NCI-H460 (cell line): ENCODE results near the gene TLR10. TPM values are rescaled to one million over a fixed set of nuclear protein-coding genes. Genes with fewer than 3 reads are reported as not detected.
A peak's percentile ranks its signal among the peaks of the same experiment; 100 is the strongest.
"Not testable (repeated sequence)": the region's sequence is repeated elsewhere in the genome, so short reads cannot be mapped to it uniquely, and the experiment has no call there.

ENCODE experiments used
- DNase-seq: peaks from one replicate; pipeline ENCODE4 v3.0.0-alpha.2; 2016; ENCODE audit warnings: low read depth; ENCODE audit errors: extremely low read depth
- total RNA-seq: library from RNA; depleted of rRNA; stranded (reverse); fragments of >200 nt; shearing (Covaris generic); gene quantifications from 2 replicates; pipeline ENCODE4 v1.2.3, GENCODE V29; 2014

TLR10 gene
- total RNA-seq, 1 experiment from 2014 or later, result not detected

GRCh38 chr4:38769857-38770256 is 12.9 kb downstream of the TLR10 start:
- no peak for DNase-seq

DNA sequence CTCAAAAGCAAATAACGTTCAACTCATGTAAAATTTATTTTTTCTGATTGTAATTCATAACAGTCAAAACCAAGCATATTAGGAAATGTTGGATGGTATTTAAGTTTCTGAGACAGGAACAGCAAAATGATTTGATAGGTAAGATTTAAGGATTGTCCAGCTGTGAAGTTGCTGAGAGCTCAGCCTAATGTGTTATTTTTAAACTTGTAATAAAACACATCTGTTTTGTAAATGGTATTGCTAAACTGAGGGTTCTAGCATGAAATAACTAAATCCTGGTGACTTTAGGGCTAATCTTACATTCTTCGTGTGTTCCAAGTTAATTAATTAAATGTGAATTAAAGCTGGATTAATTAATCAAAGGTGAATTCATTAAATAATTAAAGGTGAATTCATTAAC is 13.3 kb downstream of the TLR10 start:
- no peak for DNase-seq

DNA sequence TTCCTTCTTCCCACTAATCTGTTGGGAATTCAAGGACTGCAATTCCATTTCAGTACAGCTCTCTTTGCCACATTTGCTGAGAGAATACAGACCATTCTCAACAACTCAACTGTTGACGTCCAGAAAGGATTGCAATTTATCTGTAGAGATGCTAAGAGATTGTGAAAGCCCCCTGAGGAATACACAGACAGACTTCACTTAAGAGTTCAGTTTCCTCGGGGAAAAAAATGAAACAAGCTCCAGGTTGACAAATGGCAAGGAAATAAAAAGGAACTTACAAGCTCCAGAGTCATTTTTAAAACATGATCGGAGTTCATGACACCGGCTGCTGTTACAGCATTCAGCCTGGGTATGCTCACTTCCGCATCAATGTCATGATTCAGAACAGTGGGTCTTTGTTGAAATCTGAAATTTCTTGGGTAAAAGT is 13.8 kb downstream of the TLR10 start:
- no peak for DNase-seq

DNA sequence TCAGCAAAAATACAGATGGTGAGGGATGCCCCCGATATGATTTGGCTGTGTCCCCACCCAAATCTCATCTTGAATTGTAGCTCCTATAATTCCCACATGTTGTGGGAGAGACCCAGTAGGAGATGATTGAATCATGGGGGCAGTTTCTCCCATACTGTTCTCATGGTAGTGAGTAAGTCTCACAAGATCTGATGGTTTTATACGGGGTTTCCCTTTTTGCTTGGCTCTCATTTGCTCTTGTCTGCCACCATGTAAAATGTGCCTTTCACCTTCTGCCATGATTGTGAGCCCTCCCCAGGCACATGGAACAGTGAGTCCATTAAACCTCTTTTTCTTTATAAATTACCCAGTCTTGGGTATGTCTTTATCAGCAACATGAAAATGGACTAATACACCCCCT is 15.8 kb downstream of the TLR10 start:
- not testable (repeated sequence) for DNase-seq

DNA sequence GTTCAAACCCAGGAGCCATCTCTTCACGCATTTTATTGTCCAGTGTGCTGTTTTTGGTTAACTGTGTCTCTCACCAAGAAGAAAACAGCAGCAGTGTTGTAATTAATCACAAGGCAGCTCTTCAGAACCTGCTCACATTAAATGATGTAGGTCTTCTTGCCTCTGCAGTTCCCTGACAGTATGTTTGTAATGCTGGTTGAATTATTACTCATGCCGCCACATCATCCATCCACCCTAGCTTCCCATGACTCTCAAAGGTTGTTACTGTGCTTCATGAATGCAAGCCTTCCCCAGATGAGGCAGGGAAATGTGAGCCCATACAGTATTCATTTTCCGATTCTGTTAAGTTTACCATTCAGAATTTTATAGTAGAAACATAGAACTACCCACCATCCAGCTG is 17.4 kb downstream of the TLR10 start:
- no peak for DNase-seq

GRCh38 chr4:38764277-38764676 is 18.5 kb downstream of the TLR10 start:
- DNase-seq, result no peak

DNA sequence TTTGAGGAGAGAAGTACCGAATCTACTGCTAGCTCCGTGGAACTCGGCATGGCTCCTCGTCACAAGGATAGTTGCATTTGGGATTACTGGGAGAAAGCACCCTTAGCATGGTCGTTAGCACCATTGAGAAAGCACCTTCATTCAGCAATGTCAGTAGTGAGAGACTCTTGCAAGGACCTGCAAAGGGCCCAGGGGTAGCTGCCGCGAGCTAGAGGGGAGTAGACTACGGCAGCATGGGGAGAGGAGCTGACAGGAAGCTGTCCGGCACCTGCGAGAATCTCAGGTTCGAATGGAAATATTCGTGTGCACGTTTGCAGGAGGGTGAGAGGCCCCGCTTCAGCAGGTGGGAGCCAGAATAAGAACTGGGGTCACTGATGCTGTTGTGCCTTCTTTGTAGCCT is 20.2 kb downstream of the TLR10 start:
- no peak for DNase-seq

DNA sequence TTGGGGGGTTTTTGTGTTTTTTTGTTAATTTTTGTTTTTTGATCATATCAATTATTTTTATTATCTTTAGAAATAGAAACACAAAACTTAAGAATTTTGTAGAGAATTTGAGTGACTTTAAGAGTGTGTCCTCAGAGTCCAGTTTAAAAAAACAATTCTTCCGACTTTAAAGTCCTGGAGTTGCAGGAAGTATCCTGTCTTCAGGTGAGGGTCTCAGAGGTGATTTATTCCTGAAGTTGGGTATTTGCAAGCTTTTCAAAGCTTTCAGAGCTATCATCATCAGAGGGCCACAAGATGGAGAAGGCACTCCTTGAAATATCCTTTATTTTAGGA is 23.0 kb downstream of the TLR10 start:
- DNase-seq, result no peak

DNA sequence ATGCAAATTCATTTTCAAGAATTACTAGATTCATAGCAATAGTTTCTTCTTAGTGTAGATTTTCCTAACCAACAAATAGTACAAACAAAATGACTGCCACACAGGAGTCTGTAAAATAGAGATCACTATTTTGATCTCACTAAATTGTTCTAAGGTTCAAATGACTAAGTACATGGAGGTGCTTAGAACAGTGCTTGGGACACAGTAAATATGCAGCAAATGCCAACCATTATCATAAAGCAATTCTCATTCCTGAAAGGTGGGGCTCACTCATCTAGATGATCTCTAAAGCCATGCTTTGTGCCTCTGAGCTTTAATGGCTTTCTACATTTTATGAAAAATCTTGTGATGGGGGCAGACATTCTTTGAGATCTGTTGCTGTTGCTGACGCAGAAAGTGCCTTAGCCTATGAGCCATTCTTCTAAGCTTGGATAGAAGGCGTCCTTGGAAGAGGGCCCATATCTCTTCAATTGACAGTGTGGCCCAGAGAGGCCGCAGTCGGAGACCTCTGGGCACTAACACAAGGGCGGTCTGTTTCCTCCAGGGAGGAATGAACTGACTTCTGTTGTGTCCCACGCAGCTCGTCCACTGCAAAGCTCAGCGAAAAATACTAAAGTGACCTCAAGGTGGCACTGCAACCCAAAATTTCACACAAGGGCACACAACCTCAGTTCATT is 23.5 kb downstream of the TLR10 start:
- peak; percentile 41 for DNase-seq

- DNase-seq, result no peak
These were observed 24.7 kb downstream of the TLR10 start for GRCh38 chr4:38757945-38758600.

DNA sequence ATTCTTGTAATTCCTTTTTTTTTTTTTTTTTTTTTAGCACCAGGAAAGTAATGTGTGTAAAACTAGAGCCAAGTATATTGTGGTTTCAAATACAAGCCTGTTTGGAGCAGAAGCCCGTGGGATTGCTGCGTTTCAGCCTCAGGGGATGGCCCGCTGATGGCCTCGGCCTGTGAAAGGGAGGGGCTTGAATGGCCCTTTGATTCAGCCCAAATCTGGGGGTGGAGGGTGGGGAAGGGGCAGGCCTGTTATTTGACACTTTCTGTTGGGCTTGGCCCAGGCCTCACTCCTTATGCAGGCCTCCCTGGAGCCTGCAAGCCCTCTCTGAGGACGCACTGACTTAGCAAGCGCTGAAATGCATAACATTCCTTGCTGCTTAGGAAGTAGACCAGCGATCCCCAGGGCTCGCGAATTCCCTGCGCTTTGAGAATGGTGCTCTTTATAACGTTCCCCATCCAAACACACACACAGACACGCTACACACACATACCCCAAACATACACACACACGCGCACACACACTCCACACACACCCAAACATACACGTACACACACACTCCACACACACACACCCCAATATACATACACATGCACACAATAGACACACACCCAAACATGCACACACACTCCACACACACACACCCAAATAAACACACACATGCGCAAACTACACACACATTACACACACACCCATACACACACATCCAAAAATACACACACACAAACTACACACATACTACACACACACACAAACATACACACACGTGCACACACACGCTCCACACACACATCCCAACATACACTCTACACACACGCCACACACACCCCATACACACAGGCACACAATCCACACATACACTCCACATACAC is 29.6 kb downstream of the TLR10 start:
- DNase-seq, result no peak

DNA sequence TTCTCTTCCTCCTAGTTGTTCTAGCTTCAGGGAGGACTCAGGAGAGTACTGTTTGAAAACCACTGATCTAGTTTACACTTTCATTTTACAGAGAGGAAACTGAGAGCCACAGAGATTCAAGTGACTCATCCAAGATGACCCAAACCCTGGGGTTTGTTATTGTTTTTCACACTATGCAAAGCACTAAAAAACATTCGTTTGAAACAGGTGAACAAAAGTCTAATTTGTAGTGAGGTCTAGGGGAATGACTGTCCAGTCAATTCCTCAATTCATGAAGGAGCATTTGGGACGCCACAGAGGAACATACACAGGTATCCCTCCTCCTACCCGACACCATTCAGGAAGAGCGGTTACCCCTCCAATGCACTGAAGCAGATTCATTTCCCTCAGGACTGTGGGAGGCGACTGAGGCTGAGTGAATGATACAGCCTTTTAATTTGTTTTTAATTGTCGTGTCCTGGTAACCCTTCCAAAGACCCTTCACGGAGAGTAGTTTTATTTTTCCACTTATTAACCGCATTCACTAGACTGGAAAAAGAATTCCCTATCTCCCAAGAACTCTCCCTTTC is 30.3 kb downstream of the TLR10 start:
- no peak for DNase-seq

- DNase-seq, result no peak
These were observed 31.3 kb downstream of the TLR10 start for GRCh38 chr4:38751341-38752010.

DNA sequence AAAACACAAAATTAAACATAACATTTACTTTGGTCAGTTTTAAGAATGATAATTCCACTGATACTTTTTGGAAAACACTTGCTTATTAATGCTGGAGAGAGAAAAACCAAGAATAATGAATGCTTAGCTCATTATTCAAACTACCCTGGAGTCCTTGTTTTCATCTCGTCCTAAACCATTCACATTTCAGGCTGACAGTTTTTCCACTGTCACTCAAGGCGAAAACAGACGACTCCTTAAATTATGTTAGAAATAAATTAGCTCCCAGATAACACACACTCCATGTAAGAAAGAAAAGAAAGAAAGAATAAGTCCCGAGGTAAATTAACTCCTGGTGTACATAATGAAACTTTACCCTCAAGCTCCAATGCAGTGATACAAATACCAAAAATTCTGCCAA is 33.5 kb downstream of the TLR10 start:
- DNase-seq, result no peak

DNA sequence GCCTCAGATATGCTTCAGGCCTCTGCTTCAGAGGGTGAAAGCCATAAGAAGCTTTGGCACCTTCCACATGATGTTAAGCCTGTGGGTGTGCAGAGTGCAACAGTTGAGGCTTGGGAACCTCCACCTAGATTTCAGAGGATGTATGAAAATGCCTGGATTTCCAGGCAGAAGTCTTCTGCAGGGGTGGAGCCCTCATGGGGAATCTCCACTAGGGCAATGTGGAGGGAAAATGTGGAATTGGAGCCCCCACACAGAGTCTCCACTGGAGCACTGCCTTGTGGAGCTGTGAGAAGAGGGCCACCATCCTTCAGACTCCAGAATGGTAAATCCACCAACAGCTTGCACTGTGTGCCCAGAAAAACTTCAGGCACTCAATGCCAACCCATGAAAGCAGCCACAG is 35.2 kb downstream of the TLR10 start:
- no peak for DNase-seq

DNA sequence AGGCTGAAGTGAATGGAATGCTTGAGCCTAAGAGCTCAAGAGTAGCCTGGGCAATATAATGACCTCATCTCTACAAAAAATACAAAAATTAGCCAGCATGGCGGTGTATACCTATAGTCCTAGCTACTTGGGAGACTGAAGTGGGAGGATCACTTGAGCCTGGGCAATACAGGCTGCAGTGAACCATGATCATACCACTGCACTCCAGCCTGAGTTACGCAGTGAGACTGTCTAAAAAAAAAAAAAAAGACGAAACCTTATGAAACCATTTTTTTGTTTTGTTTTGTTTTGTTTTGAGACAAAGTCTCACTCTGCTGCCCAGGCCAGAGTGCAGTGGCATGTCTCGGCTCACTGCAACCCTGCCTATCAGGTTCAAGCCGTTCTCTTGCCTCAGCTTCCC is 36.9 kb downstream of the TLR10 start:
- no peak for DNase-seq

GRCh38 chr4:38743866-38744265 is 38.9 kb downstream of the TLR10 start:
- DNase-seq, result no peak

DNA sequence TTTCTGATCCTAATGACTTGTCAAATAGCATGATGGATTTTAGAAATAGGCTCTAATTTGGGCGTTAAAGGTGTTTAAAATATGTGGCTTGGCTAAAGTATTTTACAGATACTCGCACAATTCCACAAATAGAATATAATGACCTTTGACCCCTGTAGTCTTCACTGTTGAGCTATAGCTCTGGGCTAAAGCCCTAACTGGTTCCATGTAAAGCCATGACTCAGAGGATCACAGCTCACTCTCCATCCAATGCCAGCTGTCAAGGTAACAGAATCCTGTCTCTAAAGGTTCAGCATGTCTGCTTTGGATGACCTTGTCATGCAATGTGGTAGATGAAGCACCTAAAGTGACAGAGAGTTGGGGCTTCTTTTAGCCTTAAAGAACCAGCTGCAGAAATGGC is 42.5 kb downstream of the TLR10 start:
- DNase-seq, result no peak

DNA sequence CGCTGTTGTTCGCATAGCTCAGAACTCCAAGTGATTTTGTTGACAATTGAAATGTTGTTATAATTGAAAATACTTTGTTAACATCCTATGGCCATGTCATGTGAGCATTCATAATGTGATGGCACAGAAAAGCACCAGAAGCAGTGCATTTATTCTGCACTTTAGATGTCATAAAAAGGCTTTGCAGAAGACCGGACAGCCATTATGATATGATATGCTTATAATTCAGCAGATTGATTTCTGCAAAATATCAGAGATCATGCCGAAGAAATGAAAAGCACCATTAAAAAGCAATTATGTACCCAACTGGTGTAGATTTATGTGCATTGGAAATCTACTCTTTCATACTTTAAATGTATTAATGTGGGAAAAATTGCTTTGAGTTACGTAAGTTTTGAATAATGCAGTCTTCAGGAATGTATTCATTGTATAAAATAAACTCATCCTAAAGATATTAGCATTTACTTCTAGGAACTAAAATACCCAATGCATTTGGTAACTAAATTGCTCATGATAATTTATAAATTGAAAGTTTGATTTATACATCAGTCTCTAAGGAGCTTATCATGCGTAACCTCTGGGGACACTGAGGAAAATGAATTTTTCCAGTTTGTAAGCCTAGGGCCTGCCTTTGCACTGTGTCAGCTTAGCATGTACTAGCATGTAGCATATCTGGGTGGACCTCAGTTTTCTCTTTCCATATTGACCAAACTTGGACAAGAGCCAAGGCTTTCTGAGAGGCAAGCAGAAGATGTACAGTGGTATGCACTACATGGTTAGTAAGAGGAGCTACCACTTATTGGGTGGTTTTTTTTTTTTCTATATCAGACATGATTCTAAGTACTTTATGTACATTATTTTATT is 43.6 kb downstream of the TLR10 start:
- no peak for DNase-seq

- no peak for DNase-seq
These were observed 46.9 kb downstream of the TLR10 start for GRCh38 chr4:38735870-38736269.
